Gastroesophageal sphincter (tissue), 4 donors: ENCODE results near the gene GATAD2A. TPM values are rescaled to one million over a fixed set of nuclear protein-coding genes. Genes with fewer than 3 reads are reported as not detected.

Experiments used
- ATAC-seq: fragments of 150-250 bp; one replicate; pipeline ENCODE4 v1.9.1; 2016; ENCODE audit warnings: mild to moderate bottlenecking, moderate library complexity
- H3K27ac ChIP-seq, 4 donors: fragments of 200-600 bp; sonication (generic) in 3 of 4; 1 replicate in 3 of 4; 2 replicates in 1 of 4; pipeline ENCODE4 v1.5.1; 2016 to 2019
- H3K27me3 ChIP-seq: fragments of 200-600 bp; sonication (generic); one replicate; pipeline ENCODE4 v1.5.1; 2019
- H3K36me3 ChIP-seq, 2 donors: fragments of 200-600 bp; sonication (generic); one replicate each; pipeline ENCODE4 v1.5.1; 2019; ENCODE audit warnings: control low read depth in 1 of 2
- H3K4me1 ChIP-seq, 3 donors: fragments of 200-600 bp; sonication (generic); 1 replicate in 2 of 3; 2 replicates in 1 of 3; pipeline ENCODE4 v1.5.1; 2016 to 2019; ENCODE audit warnings: control low read depth in 2 of 3
- H3K4me3 ChIP-seq, 2 donors: fragments of 200-600 bp; sonication (generic); one replicate each; pipeline ENCODE4 v1.5.1; 2019; ENCODE audit warnings: mild to moderate bottlenecking in 1 of 2, moderate library complexity in 1 of 2
- H3K9me3 ChIP-seq, 3 donors: fragments of 200-600 bp; sonication (generic); one replicate each; pipeline ENCODE4 v1.5.1; 2017 to 2019; ENCODE audit warnings: control low read depth in 2 of 3
- CTCF ChIP-seq, 4 experiments: fragments of 200-600 bp in 2 of 4; fragments of 450-650 bp in 2 of 4; sonication (generic) in 1 of 4; IDR thresholded peaks; one replicate each; pipeline ENCODE4 v1.5.1; 2017 to 2019; ENCODE audit warnings: antibody characterized with exemption in 4 of 4, mild to moderate bottlenecking in 2 of 4, moderate library complexity in 2 of 4
- EP300 ChIP-seq: sonication (generic); formaldehyde crosslinking; IDR thresholded peaks from one replicate; pipeline ENCODE4 v1.6.1; 2017; ENCODE audit warnings: antibody characterized with exemption, mild to moderate bottlenecking
- POLR2A ChIP-seq, 2 donors: fragments of 450-650 bp; IDR thresholded peaks; one replicate each; pipeline ENCODE4 v1.6.1; 2017; ENCODE audit warnings: antibody characterized with exemption in 2 of 2, mild to moderate bottlenecking in 2 of 2, moderate library complexity in 1 of 2
- POLR2AphosphoS5 ChIP-seq: sonication (generic); formaldehyde crosslinking; IDR thresholded peaks from one replicate; pipeline ENCODE4 v1.6.1; 2017; ENCODE audit warnings: antibody characterized with exemption
- WGBS, 2 donors: methylation state at CpG; one replicate each; pipeline ENCODE4 v1.1.5; 2018; ENCODE audit warnings: low coverage in 1 of 2; 5-methylcytosine and 5-hydroxymethylcytosine counted together
- total RNA-seq, 4 donors: library from RNA; depleted of rRNA; stranded (reverse); fragments of >200 nt; gene quantifications; one replicate each; pipeline ENCODE4 v1.1.0, GENCODE V29; 2016

Gene GATAD2A
- total RNA-seq, 4 donors from 2014 or later, result 30.9 to 69.0 (median 36.6) TPM

- TF ChIP-seq POLR2AphosphoS5 (no peak), CTCF (IDR thresholded peaks at IDR 0.05) (no peak), POLR2A (IDR thresholded peaks at IDR 0.05) (no peak), EP300 (no peak)
- Histone ChIP-seq H3K9me3 (no peaks in the 10 kb centered on the region), H3K27ac (peak overlapping the region in 2 of 4 donors; percentile 65 to 71), H3K4me3 (no peak overlapping the region), H3K27me3 (no peaks in the 10 kb centered on the region), H3K36me3 (no peaks in the 10 kb centered on the region), H3K4me1 (peaks cover 7 to 65% (median 56%) of the 10 kb centered on the region in 3 donors)
- no peak for ATAC-seq
Observed at GRCh38 chr19:19459073-19459472, 53.6 kb downstream of the GATAD2A start.

GRCh38 chr19:19459707-19460251, 54.3 kb downstream of the GATAD2A start:
- Histone ChIP-seq H3K27me3 (no peaks in the 10 kb centered on the region), H3K36me3 (no peaks in the 10 kb centered on the region), H3K4me3 (no peak overlapping the region), H3K4me1 (peaks cover 7 to 72% (median 62%) of the 10 kb centered on the region in 3 donors), H3K27ac (peak overlapping the region in 3 of 4 donors; percentile 65 to 80 (median 71)), H3K9me3 (no peaks in the 10 kb centered on the region)
- TF ChIP-seq EP300 (no peak), CTCF (IDR thresholded peaks at IDR 0.05) (no peak), POLR2AphosphoS5 (no peak), POLR2A (IDR thresholded peaks at IDR 0.05) (no peak)
- ATAC-seq, result no peak
- WGBS, 2 donors, result 20 to 44% methylated on average over 1 to 3 of the region's 8 CpGs

- peak overlapping the region in 1 of 2 donors; percentile 11 for H3K4me3 ChIP-seq
- H3K36me3 ChIP-seq, result peaks cover 0 to 3% of the 10 kb centered on the region in 2 donors
- TF ChIP-seq CTCF (IDR thresholded peaks at IDR 0.05), result no peak
- TF ChIP-seq EP300, result no peak
- no peak for TF ChIP-seq POLR2A (IDR thresholded peaks at IDR 0.05)
- TF ChIP-seq POLR2AphosphoS5, result no peak
- no peaks in the 10 kb centered on the region for H3K9me3 ChIP-seq
- peak overlapping the region in 3 of 4 donors; percentile 65 to 80 (median 71) for H3K27ac ChIP-seq
- no peak for ATAC-seq
- no peaks in the 10 kb centered on the region for H3K27me3 ChIP-seq
- WGBS, 2 donors, result 23 to 63% methylated on average over 3 to 5 of the region's 10 CpGs
- H3K4me1 ChIP-seq, result peaks cover 7 to 77% (median 62%) of the 10 kb centered on the region in 3 donors
Observed at GRCh38 chr19:19460258-19460731, 54.8 kb downstream of the GATAD2A start.

GRCh38 chr19:19460761-19461265, 55.3 kb downstream of the GATAD2A start:
- H3K27me3 ChIP-seq, result no peaks in the 10 kb centered on the region
- H3K4me1 ChIP-seq, result peaks cover 7 to 77% (median 62%) of the 10 kb centered on the region in 3 donors
- peaks cover 0 to 8% of the 10 kb centered on the region in 2 donors for H3K36me3 ChIP-seq
- peak overlapping the region; percentile 30 to 80 (median 68) for H3K27ac ChIP-seq
- H3K9me3 ChIP-seq, result no peaks in the 10 kb centered on the region
- TF ChIP-seq EP300, result no peak
- no peak for TF ChIP-seq POLR2A (IDR thresholded peaks at IDR 0.05)
- TF ChIP-seq CTCF (IDR thresholded peaks at IDR 0.05), result no peak
- peak; percentile 40 for TF ChIP-seq POLR2AphosphoS5
- peak overlapping the region in 1 of 2 donors; percentile 11 for H3K4me3 ChIP-seq
- WGBS, 2 donors, result 0 to 33% methylated on average over 1 to 7 of the region's 18 CpGs
- ATAC-seq, result peak; percentile 77

- Histone ChIP-seq H3K4me1 (peaks cover 7 to 77% (median 62%) of the 10 kb centered on the region in 3 donors), H3K36me3 (peaks cover 0 to 13% of the 10 kb centered on the region in 2 donors), H3K27ac (peak overlapping the region; percentile 30 to 80 (median 68)), H3K27me3 (no peaks in the 10 kb centered on the region), H3K9me3 (no peaks in the 10 kb centered on the region), H3K4me3 (peak overlapping the region in 1 of 2 donors; percentile 35)
- no peak for ATAC-seq
- TF ChIP-seq POLR2A (IDR thresholded peaks at IDR 0.05) (no peak), CTCF (IDR thresholded peaks at IDR 0.05) (no peak), POLR2AphosphoS5 (no peak), EP300 (no peak)
- 55 to 100% methylated on average over 1 to 3 of the region's 4 CpGs for WGBS, 2 donors
Observed at GRCh38 chr19:19461306-19461670, 55.8 kb downstream of the GATAD2A start.
